Activated CD8-positive, alpha-beta T cell treated with anti-CD3 and anti-CD28 coated beads, Interleukin-2, amount 10 ng/mL, durations not matched to agents 7 days and 5 days (primary cell): ENCODE measurements around the gene SCARB1. TPM values are rescaled to one million over a fixed set of nuclear protein-coding genes. Genes with fewer than 3 reads are reported as not detected.

Experiments used
- ATAC-seq: fragments of 150-1000 bp; cut with Tn5 transposase; one replicate; pipeline ENCODE4 v1.10.0; 2021; ENCODE audit warnings: moderate library complexity
- CTCF ChIA-PET: fragments of 350-600 bp; sonication (Branson Sonifier 250); formaldehyde crosslinking; loops from one replicate; lab custom pipeline; 2021; ENCODE audit warnings: antibody characterized with exemption; lab: Charles Lee
- POLR2A ChIA-PET: fragments of 350-600 bp; sonication (Branson Sonifier 250); formaldehyde crosslinking; loops from one replicate; lab custom pipeline; 2021; ENCODE audit warnings: antibody characterized with exemption; lab: Charles Lee
- DNase-seq: peaks from one replicate; pipeline ENCODE4 v3.0.0-alpha.2; 2020
- H3K27ac Mint-ChIP-seq: one replicate; pipeline ENCODE4 v1.8.0; 2021; ENCODE audit warnings: mild to moderate bottlenecking, mixed read lengths
- H3K27me3 Mint-ChIP-seq: one replicate; pipeline ENCODE4 v1.8.0; 2021; ENCODE audit warnings: low read depth, mixed read lengths
- H3K36me3 Mint-ChIP-seq: one replicate; pipeline ENCODE4 v1.8.0; 2021; ENCODE audit warnings: low read depth, mixed read lengths
- H3K4me1 Mint-ChIP-seq: one replicate; pipeline ENCODE4 v1.8.0; 2021; ENCODE audit warnings: low read depth, mixed read lengths
- H3K4me3 Mint-ChIP-seq: one replicate; pipeline ENCODE4 v1.8.0; 2021; ENCODE audit warnings: mild to moderate bottlenecking, mixed read lengths
- H3K9me3 Mint-ChIP-seq: one replicate; pipeline ENCODE4 v1.8.0; 2022; ENCODE audit warnings: mixed read lengths; ENCODE audit not compliant: insufficient read depth
- total RNA-seq, 2 experiments: library from RNA; stranded (reverse); gene quantifications; one replicate each; pipeline ENCODE4 v1.2.3, GENCODE V29; 2021

Gene SCARB1
- total RNA-seq, 2 experiments from 2014 or later, result 12.5 to 14.6 TPM

- CTCF ChIA-PET, result no interaction called here
- no peak for ATAC-seq
- Mint-ChIP-seq H3K36me3 (no peaks in the 10 kb centered on the region), H3K4me3 (no peak overlapping the region), H3K27ac (no peak overlapping the region), H3K4me1 (peaks cover 13% of the 10 kb centered on the region), H3K27me3 (no peaks in the 10 kb centered on the region), H3K9me3 (no peaks in the 10 kb centered on the region)
- POLR2A ChIA-PET, result no interaction called here
- no peak for DNase-seq
Measured at GRCh38 chr12:124848621-124849380, 14.9 kb downstream of the SCARB1 start.

GRCh38 chr12:124847113-124848074 is 16.3 kb downstream of the SCARB1 start:
- CTCF ChIA-PET, result no interaction called here

GRCh38 chr12:124844411-124845397 is 19.0 kb downstream of the SCARB1 start:
- Mint-ChIP-seq H3K27me3 (no peaks in the 10 kb centered on the region), H3K27ac (no peak overlapping the region), H3K36me3 (no peaks in the 10 kb centered on the region), H3K4me3 (no peak overlapping the region), H3K9me3 (no peaks in the 10 kb centered on the region), H3K4me1 (no peaks in the 10 kb centered on the region)
- ChIA-PET POLR2A (no interaction called here), CTCF (no interaction called here)
- DNase-seq (no peak), ATAC-seq (no peak)

More at GRCh38 chr12:124847113-124848074, 16.3 kb downstream of the SCARB1 start:
- H3K36me3 Mint-ChIP-seq, result no peaks in the 10 kb centered on the region
- no peaks in the 10 kb centered on the region for H3K27me3 Mint-ChIP-seq
- H3K4me3 Mint-ChIP-seq, result no peak overlapping the region
- no peak overlapping the region for H3K27ac Mint-ChIP-seq
- DNase-seq, result no peak
- peaks cover 7% of the 10 kb centered on the region for H3K4me1 Mint-ChIP-seq
- H3K9me3 Mint-ChIP-seq, result no peaks in the 10 kb centered on the region
- POLR2A ChIA-PET, result no interaction called here
- ATAC-seq, result no peak

GRCh38 chr12:124842800-124843510 is 20.7 kb downstream of the SCARB1 start:
- no peak for DNase-seq
- Mint-ChIP-seq H3K27ac (no peak overlapping the region), H3K27me3 (no peaks in the 10 kb centered on the region), H3K4me3 (no peak overlapping the region), H3K4me1 (no peaks in the 10 kb centered on the region), H3K36me3 (no peaks in the 10 kb centered on the region), H3K9me3 (no peaks in the 10 kb centered on the region)
- POLR2A ChIA-PET, result no interaction called here
- no peak for ATAC-seq
- CTCF ChIA-PET, result no interaction called here

- POLR2A ChIA-PET, result no interaction called here
- CTCF ChIA-PET, result no interaction called here
Measured at GRCh38 chr12:124842073-124842749, 21.5 kb downstream of the SCARB1 start.

GRCh38 chr12:124841558-124841945 is 22.1 kb downstream of the SCARB1 start:
- Mint-ChIP-seq H3K9me3 (no peaks in the 10 kb centered on the region), H3K4me1 (no peaks in the 10 kb centered on the region), H3K4me3 (no peak overlapping the region), H3K27ac (no peak overlapping the region), H3K27me3 (no peaks in the 10 kb centered on the region), H3K36me3 (no peaks in the 10 kb centered on the region)
- ChIA-PET POLR2A (interaction anchor here (0.7 kb wide), 1 partner anchor 13 kb away, joined by 3 read pairs; no protein-coding TSS in a partner anchor), CTCF (interaction anchor here (0.7 kb wide), 1 partner anchor 128 kb away, joined by 3 read pairs; no protein-coding TSS in a partner anchor)
- DNase-seq (no peak), ATAC-seq (no peak)

More at GRCh38 chr12:124842073-124842749, 21.5 kb downstream of the SCARB1 start:
- no peak overlapping the region for H3K4me3 Mint-ChIP-seq
- no peak for ATAC-seq
- H3K27ac Mint-ChIP-seq, result no peak overlapping the region
- H3K27me3 Mint-ChIP-seq, result no peaks in the 10 kb centered on the region
- no peaks in the 10 kb centered on the region for H3K9me3 Mint-ChIP-seq
- no peak for DNase-seq
- H3K36me3 Mint-ChIP-seq, result no peaks in the 10 kb centered on the region
- H3K4me1 Mint-ChIP-seq, result no peaks in the 10 kb centered on the region

- no peak overlapping the region for H3K4me3 Mint-ChIP-seq
- no peaks in the 10 kb centered on the region for H3K36me3 Mint-ChIP-seq
- H3K27ac Mint-ChIP-seq, result no peak overlapping the region
- no peaks in the 10 kb centered on the region for H3K27me3 Mint-ChIP-seq
- H3K4me1 Mint-ChIP-seq, result peaks cover 2% of the 10 kb centered on the region
- H3K9me3 Mint-ChIP-seq, result no peaks in the 10 kb centered on the region
- POLR2A ChIA-PET, result no interaction called here
- ATAC-seq, result no peak
- no peak for DNase-seq
- CTCF ChIA-PET, result no interaction called here
Measured at GRCh38 chr12:124837958-124838803, 25.5 kb downstream of the SCARB1 start.

- DNase-seq (no peak), ATAC-seq (no peak)
- H3K36me3 Mint-ChIP-seq, result no peaks in the 10 kb centered on the region
- H3K27me3 Mint-ChIP-seq, result no peaks in the 10 kb centered on the region
- H3K4me3 Mint-ChIP-seq, result no peak overlapping the region
- no peak overlapping the region for H3K27ac Mint-ChIP-seq
- no peaks in the 10 kb centered on the region for H3K9me3 Mint-ChIP-seq
- CTCF ChIA-PET, result no interaction called here
- peaks cover 2% of the 10 kb centered on the region for H3K4me1 Mint-ChIP-seq
- POLR2A ChIA-PET, result no interaction called here
Measured at GRCh38 chr12:124837249-124837897, 26.3 kb downstream of the SCARB1 start.

- H3K27me3 Mint-ChIP-seq, result no peaks in the 10 kb centered on the region
- no peak overlapping the region for H3K27ac Mint-ChIP-seq
- H3K9me3 Mint-ChIP-seq, result no peaks in the 10 kb centered on the region
- no peak overlapping the region for H3K4me3 Mint-ChIP-seq
- peaks cover 2% of the 10 kb centered on the region for H3K4me1 Mint-ChIP-seq
- CTCF ChIA-PET, result no interaction called here
- ATAC-seq (no peak), DNase-seq (no peak)
- POLR2A ChIA-PET, result no interaction called here
- H3K36me3 Mint-ChIP-seq, result no peaks in the 10 kb centered on the region
Measured at GRCh38 chr12:124836759-124837158, 26.9 kb downstream of the SCARB1 start.
